Measurements from ENCODE around the gene NPTX1.
A peak's percentile ranks its signal among the peaks of the same experiment; 100 is the strongest.

The NPTX1 gene

DNA sequence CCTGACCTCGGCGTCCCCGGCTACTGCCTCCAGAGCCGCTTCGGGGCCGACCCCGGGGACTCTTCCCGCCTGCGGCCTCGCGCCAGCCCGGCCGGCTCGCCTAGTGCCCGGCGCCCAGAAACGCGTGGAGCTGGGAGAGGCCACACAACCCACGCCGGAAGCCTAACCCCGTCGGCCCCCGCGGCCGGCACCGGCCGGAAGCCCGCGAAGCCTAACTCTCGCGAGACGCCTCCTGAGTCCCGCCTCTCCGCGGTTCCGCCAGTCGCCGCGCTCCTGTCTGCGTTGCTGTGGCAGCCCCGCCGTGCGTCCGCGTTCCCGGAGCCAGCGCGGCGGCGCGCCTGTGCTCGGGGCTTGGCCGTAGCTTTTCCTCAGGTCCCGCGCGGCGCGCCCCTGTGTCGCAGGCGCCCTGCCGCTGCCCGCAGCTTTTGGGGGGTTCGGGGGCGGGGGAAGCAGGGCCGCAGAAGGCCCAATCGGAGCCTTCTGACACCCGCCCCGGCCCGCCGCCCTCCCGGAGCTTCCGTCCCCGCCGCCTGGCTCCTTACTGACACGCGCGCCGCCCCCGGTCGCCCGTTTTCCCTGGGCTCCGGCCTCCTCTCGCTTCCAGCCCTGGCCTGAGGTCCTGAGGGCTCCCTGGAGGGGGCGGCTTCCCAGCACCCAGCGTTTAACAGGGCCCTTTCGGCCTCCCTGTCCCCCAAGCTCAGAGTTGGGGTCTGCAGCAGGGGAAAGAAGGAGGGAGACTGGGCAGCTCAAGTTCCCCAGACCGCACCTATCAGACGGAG is 21.7 kb downstream of the NPTX1 start:
- H3K4me3 ChIP-seq (ENCODE audit: low read depth, low read length): peak overlapping the region; percentile 63

DNA sequence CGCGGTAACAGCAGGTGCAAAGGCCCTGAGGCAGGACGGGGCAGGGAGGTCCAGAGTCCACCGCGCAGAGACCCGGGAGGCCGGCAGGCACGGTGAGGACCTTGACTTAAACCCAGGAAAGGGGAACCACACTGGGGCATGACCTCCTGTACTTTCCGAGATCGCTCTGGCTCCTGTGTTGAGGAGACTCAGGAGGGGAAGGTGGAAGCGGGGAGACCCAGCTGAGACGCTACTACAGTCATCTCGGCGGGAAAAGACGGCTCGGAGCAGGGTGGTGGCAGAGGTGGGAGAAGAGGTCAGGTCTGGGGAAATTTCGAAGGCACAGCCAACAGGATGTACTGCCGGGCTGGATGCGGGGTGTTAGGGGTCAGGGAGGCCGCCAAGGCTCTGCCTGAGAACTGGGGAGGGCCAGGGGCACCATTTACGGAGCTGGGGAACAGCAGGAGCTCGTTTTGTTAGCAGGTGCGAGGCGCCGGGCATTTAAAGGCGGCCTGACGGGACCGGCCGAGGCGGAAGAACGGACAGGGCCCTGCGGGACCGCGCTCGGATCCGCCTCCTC is 22.3 kb downstream of the NPTX1 start:
- DNase-seq (ENCODE audit: low read depth): no peak
- TF ChIP-seq CTCF (IDR thresholded peaks at IDR 0.05; ENCODE audit: low read depth, low read length, missing control alignments): no peak
- H3K4me3 ChIP-seq (ENCODE audit: low read depth, low read length): peak overlapping the region; percentile 63

More for the DNA sequence above, 21.7 kb downstream of the NPTX1 start:
- peak; percentile 88 for DNase-seq (ENCODE audit: low read depth)
- TF ChIP-seq CTCF (IDR thresholded peaks at IDR 0.05; ENCODE audit: low read depth, low read length, missing control alignments): no peak

DNA sequence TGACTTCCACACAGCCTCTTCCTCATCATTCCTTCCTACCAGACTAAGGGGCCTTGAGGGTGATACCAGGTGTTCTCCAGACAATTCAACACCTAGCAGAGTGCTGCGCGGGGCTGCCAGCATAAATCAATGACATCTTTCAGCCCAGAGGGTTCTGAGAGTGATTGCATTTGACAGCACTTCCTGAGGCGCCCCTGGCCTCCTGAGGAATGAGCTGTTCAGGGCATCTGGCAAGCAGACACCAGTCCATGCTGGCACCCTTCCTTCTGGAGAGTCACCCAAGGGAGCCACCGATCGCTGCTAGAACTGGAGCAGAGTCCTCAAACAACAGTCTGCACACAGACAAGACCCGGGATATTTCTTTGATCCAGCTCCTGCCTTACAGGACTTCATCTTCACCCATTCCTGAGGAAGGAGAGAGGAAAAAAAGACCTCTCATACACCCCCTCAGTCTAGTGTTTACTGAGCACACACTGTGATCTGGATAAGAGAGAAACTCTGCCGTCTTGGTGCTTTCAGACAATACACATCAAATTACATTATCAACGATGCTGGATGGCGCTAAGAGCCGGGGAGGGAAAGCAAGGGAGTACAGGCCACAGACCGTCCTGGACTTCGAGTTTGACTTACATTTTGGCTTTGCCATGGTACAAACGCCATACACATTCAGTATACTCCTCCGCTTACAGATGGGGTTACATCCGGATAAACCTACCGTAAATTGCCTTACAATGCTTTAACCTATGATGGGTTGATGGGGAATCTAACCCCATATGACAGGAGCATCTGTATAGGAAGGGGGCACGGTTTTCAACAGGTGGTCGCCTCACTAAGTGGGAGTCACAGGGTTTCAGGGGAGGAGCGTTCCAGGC is 23.0 kb downstream of the NPTX1 start:
- no peak for DNase-seq (ENCODE audit: low read depth)
- TF ChIP-seq CTCF (IDR thresholded peaks at IDR 0.05; ENCODE audit: low read depth, low read length, missing control alignments): no peak
- peak overlapping the region; percentile 63 for H3K4me3 ChIP-seq (ENCODE audit: low read depth, low read length)

DNA sequence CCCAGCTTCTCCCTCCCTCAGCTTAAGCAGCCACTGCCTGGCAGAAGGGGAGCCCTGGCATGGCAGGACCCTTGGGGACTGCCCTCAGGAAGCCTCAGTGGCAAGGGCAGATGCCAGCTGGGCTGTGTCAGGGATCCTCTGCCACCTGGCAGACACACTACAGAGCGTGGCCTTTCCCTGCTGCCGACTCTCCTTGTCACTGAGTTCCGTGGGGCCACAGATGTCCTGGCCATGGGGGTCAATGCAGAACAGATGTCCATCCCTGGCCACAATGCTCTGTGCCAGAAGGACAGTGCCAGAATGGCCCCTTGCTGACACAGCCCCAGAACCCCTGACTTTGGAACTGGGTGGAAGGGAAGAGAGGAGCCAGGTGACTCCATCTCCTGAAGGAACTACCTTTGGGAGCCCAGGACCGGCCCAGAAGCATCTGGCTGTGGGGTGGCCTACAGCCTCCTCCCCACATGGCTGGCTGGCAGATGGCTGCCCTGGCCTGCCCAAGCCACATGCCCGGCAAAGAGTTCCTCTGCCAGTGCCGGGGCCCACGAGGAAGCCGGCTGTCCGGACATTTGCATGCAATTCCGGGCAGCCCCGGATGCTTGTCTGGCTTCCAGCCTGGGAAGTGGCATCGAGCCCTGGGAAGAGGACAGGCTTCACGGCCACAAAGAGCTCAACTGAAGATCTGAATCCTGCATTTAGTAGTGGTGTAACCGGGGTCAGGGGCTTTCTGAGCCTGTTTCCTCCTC is 24.1 kb downstream of the NPTX1 start:
- TF ChIP-seq CTCF (IDR thresholded peaks at IDR 0.05; ENCODE audit: low read depth, low read length, missing control alignments): no peak
- H3K4me3 ChIP-seq (ENCODE audit: low read depth, low read length): no peak overlapping the region
- no peak for DNase-seq (ENCODE audit: low read depth)

GRCh38 chr17:80451104-80451775 is 25.2 kb downstream of the NPTX1 start:
- no peak overlapping the region for H3K4me3 ChIP-seq (ENCODE audit: low read depth, low read length)
- DNase-seq (ENCODE audit: low read depth): no peak
- TF ChIP-seq CTCF (IDR thresholded peaks at IDR 0.05; ENCODE audit: low read depth, low read length, missing control alignments): no peak

- TF ChIP-seq CTCF (IDR thresholded peaks at IDR 0.05; ENCODE audit: low read depth, low read length, missing control alignments): no peak
- no peak overlapping the region for H3K4me3 ChIP-seq (ENCODE audit: low read depth, low read length)
- DNase-seq (ENCODE audit: low read depth): no peak
These were observed 26.4 kb downstream of the NPTX1 start for GRCh38 chr17:80449930-80450576.

All from GM12864 (cell line).